Measurements from ENCODE around the gene CRACR2B.
A peak's percentile ranks its signal among the peaks of the same experiment; 100 is the strongest.

The CRACR2B gene

GRCh38 chr11:794766-795633, 32.7 kb upstream of the CRACR2B start:
- CTCF ChIA-PET = interaction anchor here (1.0 to 2.4 kb wide), 5 partner anchors 11 to 276 kb away, joined by 3 to 12 read pairs (median 3); partner anchors contain the start of gene RPLP2
- POLR2A ChIA-PET = interaction anchor here (0.5 to 0.8 kb wide), 2 partner anchors 24 to 99 kb away, joined by 3 to 4 read pairs; partner anchors contain the start of gene TMEM80
- DNase-seq (ENCODE audit: extremely low spot score) = no peak

GRCh38 chr11:795634-796564, 31.8 kb upstream of the CRACR2B start:
- ChIA-PET POLR2A (interaction anchor here (0.8 to 1.2 kb wide), 3 partner anchors 13 to 100 kb away, joined by 3 to 4 read pairs (median 3); partner anchors contain the start of genes PNPLA2 and TMEM80), CTCF (interaction anchor here (1.0 to 2.4 kb wide), 9 partner anchors 12 to 277 kb away, joined by 3 to 12 read pairs (median 3); partner anchors contain the start of gene RPLP2)
- no peak for TF ChIP-seq CTCF (IDR thresholded peaks at IDR 0.05; ENCODE audit: control extremely low read depth, extremely low read depth, low read depth, missing control alignments)
- peak; percentile 93 for DNase-seq (ENCODE audit: extremely low spot score)

More at GRCh38 chr11:794766-795633, 32.7 kb upstream of the CRACR2B start:
- TF ChIP-seq CTCF (IDR thresholded peaks at IDR 0.05; ENCODE audit: control extremely low read depth, extremely low read depth, low read depth, missing control alignments) = no peak

GRCh38 chr11:796565-797295, 31.0 kb upstream of the CRACR2B start:
- no peak for TF ChIP-seq CTCF (IDR thresholded peaks at IDR 0.05; ENCODE audit: control extremely low read depth, extremely low read depth, low read depth, missing control alignments)

DNA sequence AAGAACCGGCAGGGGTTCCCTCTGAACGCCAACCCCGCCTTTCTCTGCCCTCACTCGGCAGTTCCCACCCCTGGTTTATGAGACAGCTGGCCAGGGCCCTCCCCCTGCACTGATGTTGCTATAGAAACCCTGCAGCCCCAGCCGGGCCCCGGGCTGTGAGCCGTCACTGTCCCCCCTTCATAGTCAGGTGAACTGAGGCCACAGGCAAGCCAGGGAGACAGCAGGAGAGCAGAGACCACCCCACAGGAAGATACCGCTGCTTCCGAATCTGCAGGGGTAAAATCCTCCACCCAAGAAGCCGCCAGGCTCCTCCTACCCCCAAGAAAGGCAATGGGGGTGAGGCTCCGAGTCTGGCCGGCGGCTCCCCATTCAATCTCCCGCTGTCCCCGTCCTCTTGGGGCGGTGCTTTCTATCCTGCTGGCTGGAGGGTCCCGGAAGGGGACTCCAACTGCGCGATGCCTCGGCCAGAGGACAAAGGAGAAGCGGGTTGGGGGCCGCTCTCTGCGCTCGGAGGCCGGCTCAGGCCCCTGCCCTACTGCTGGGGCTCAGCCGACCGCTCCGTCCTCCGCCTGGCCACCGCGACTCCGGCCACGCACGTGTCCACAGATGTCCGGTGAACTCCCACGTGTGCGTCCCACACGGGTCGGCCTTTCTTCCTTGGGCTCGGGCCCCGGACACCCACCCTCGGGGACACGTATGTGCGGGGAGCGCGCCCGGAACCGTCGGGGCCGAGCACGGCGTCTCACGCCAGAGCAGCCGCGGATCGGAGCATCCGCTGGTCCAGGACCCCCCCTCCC, 30.2 kb upstream of the CRACR2B start:
- TF ChIP-seq CTCF (IDR thresholded peaks at IDR 0.05; ENCODE audit: control extremely low read depth, extremely low read depth, low read depth, missing control alignments) = no peak
- DNase-seq (ENCODE audit: extremely low spot score) = peak; percentile 85
- ChIA-PET POLR2A (interaction anchor here (0.6 to 1.2 kb wide), 4 partner anchors 13 to 585 kb away, joined by 3 to 5 read pairs (median 4); partner anchors contain the start of gene PNPLA2), CTCF (interaction anchor here (1.0 to 2.4 kb wide), 6 partner anchors 11 to 102 kb away, joined by 3 to 12 read pairs (median 4); partner anchors contain the start of genes DEAF1, RPLP2 and TMEM80)

More at GRCh38 chr11:796565-797295, 31.0 kb upstream of the CRACR2B start:
- ChIA-PET CTCF (interaction anchor here (1.0 to 2.4 kb wide), 8 partner anchors 12 to 242 kb away, joined by 3 to 12 read pairs (median 3); partner anchors contain the start of genes DEAF1, RPLP2 and TMEM80), POLR2A (interaction anchor here (0.6 to 1.2 kb wide), 5 partner anchors 12 to 584 kb away, joined by 3 to 5 read pairs (median 3); partner anchors contain the start of gene PNPLA2)
- DNase-seq (ENCODE audit: extremely low spot score) = no peak

- ChIA-PET POLR2A (no interaction called here), CTCF (interaction anchor here (1.0 to 1.2 kb wide), 3 partner anchors 11 to 102 kb away, joined by 3 to 6 read pairs (median 4); partner anchors contain the start of genes RPLP2 and TMEM80)
- peak; percentile 84 for TF ChIP-seq CTCF (IDR thresholded peaks at IDR 0.05; ENCODE audit: control extremely low read depth, extremely low read depth, low read depth, missing control alignments)
- DNase-seq (ENCODE audit: extremely low spot score) = peak; percentile 93
These were observed 29.5 kb upstream of the CRACR2B start, which contains the start of gene SLC25A22 for GRCh38 chr11:798093-798713. Gene SLC25A22 (minus strand): TSS chr11:798281. CDS start chr11:795006, 3,275 bp downstream.

All from GM10248 (cell line).